ENCODE data around the gene DGKE. TPM values are rescaled to one million over a fixed set of nuclear protein-coding genes. Genes with fewer than 3 reads are reported as not detected.

Gene DGKE
- total and polyA plus RNA-seq, 2 of the 8 experiments (the other 6 are each of a cell fraction or from before 2014, with no cell fraction given): 1.7 to 7.4 TPM

GRCh38 chr17:56806949-56807348 is 27.0 kb upstream of the DGKE start (continued):
- no peak for TF ChIP-seq PHF8 (conservative IDR thresholded peaks at IDR 0.05; ENCODE audit: low read depth, low read length)
- no peak for TF ChIP-seq SP2 (IDR thresholded peaks at IDR 0.05; ENCODE audit: low read length)
- TF ChIP-seq BRCA1 (IDR thresholded peaks at IDR 0.05; ENCODE audit: low read depth, low read length): no peak
- no peak for TF ChIP-seq RBBP5 (IDR thresholded peaks at IDR 0.05; ENCODE audit: borderline replicate concordance, low read depth, low read length)
